ENCODE data around the gene NPDC1.

GRCh38 chr9:137042751-137043727, 2.9 kb downstream of the NPDC1 start:
- TF ChIP-seq CTCF (IDR thresholded peaks at IDR 0.05) (no peak), EZH2 (IDR thresholded peaks at IDR 0.05; ENCODE audit: borderline replicate concordance, insufficient read depth, low read depth, low read length, poor library complexity, severe bottlenecking) (no peak)

Data from B cell (primary cell).